IPS-18c (cell line): ENCODE measurements around the gene LRP11.
"Not testable (repeated sequence)": the region's sequence is repeated elsewhere in the genome, so short reads cannot be mapped to it uniquely, and the experiment has no call there.

Experiments used
- H3K4me3 ChIP-seq: 2 replicates; pipeline ENCODE4 v1.7.0; 2013; ENCODE audit warnings: low read depth, mild to moderate bottlenecking, low read length, moderate library complexity; ENCODE audit not compliant: insufficient read depth
- H3K9me3 ChIP-seq: one replicate; pipeline ENCODE4 v1.6.1; 2013; ENCODE audit warnings: mild to moderate bottlenecking, low read length, moderate library complexity; ENCODE audit not compliant: control insufficient read depth, insufficient read depth

LRP11 gene

GRCh38 chr6:149884617-149885016 lies 20.5 kb upstream of the LRP11 start:
- Histone ChIP-seq H3K9me3 (no peaks in the 10 kb centered on the region), H3K4me3 (no peak overlapping the region)

GRCh38 chr6:149884215-149884614 lies 20.1 kb upstream of the LRP11 start:
- Histone ChIP-seq H3K9me3 (no peaks in the 10 kb centered on the region), H3K4me3 (no peak overlapping the region)

- no peaks in the 10 kb centered on the region for H3K9me3 ChIP-seq
Measured at GRCh38 chr6:149881860-149882259, 17.7 kb upstream of the LRP11 start.

GRCh38 chr6:149881066-149881766 lies 17.1 kb upstream of the LRP11 start:
- H3K9me3 ChIP-seq: no peaks in the 10 kb centered on the region
- H3K4me3 ChIP-seq: no peak overlapping the region

More at GRCh38 chr6:149881860-149882259, 17.7 kb upstream of the LRP11 start:
- H3K4me3 ChIP-seq: no peak overlapping the region

GRCh38 chr6:149877659-149878058 lies 13.5 kb upstream of the LRP11 start:
- H3K4me3 ChIP-seq: no peak overlapping the region
- H3K9me3 ChIP-seq: no peaks in the 10 kb centered on the region

GRCh38 chr6:149876241-149876933 lies 12.2 kb upstream of the LRP11 start:
- Histone ChIP-seq H3K4me3 (no peak overlapping the region), H3K9me3 (no peaks in the 10 kb centered on the region)

- no peak overlapping the region for H3K4me3 ChIP-seq
- no peaks in the 10 kb centered on the region for H3K9me3 ChIP-seq
Measured at GRCh38 chr6:149872233-149872632, 8.1 kb upstream of the LRP11 start.

GRCh38 chr6:149871182-149871581 lies 7.0 kb upstream of the LRP11 start:
- no peaks in the 10 kb centered on the region for H3K9me3 ChIP-seq
- no peak overlapping the region for H3K4me3 ChIP-seq

GRCh38 chr6:149869275-149869892 lies 5.2 kb upstream of the LRP11 start:
- H3K9me3 ChIP-seq: no peaks in the 10 kb centered on the region
- no peak overlapping the region for H3K4me3 ChIP-seq

- H3K4me3 ChIP-seq: no peak overlapping the region
- no peaks in the 10 kb centered on the region for H3K9me3 ChIP-seq
Measured at GRCh38 chr6:149867876-149868640, 3.9 kb upstream of the LRP11 start.

- peak overlapping the region; percentile 78 for H3K4me3 ChIP-seq
- no peaks in the 10 kb centered on the region for H3K9me3 ChIP-seq
Measured at GRCh38 chr6:149864578-149865535, 698 bp upstream of the LRP11 start.

GRCh38 chr6:149862922-149863697 lies 1.0 kb downstream of the LRP11 start:
- Histone ChIP-seq H3K4me3 (peak overlapping the region; percentile 78), H3K9me3 (no peaks in the 10 kb centered on the region)

- H3K4me3 ChIP-seq, H3K9me3 ChIP-seq: not testable (repeated sequence)
Measured at GRCh38 chr6:149862424-149862738, 1.8 kb downstream of the LRP11 start.

GRCh38 chr6:149861603-149862423 lies 2.3 kb downstream of the LRP11 start:
- H3K9me3 ChIP-seq: no peaks in the 10 kb centered on the region
- H3K4me3 ChIP-seq: no peak overlapping the region

GRCh38 chr6:149860834-149861602 lies 3.1 kb downstream of the LRP11 start:
- H3K9me3 ChIP-seq: no peaks in the 10 kb centered on the region
- no peak overlapping the region for H3K4me3 ChIP-seq
